Activated CD4-positive, alpha-beta T cell treated with anti-CD3 and anti-CD28 coated beads for 4 hours (primary cell): ENCODE data around the gene REXO5.
"Not testable (repeated sequence)": the region's sequence is repeated elsewhere in the genome, so short reads cannot be mapped to it uniquely, and the experiment has no call there.

Experiments
- DNase-seq, 2 donors: peaks; one replicate each; pipeline ENCODE4 v3.0.0-alpha.2; 2020

The REXO5 gene

GRCh38 chr16:20849589-20850390 is 43.5 kb downstream of the REXO5 start:
- DNase-seq: peak; percentile 51 to 73

- no peak for DNase-seq
Measured at GRCh38 chr16:20850981-20851380, 44.7 kb downstream of the REXO5 start.

- no peak for DNase-seq
Measured at GRCh38 chr16:20851601-20852000, 45.3 kb downstream of the REXO5 start.

- DNase-seq: no peak
Measured at GRCh38 chr16:20853143-20853542, 46.8 kb downstream of the REXO5 start.

- no peak for DNase-seq
Measured at GRCh38 chr16:20853981-20854620, 47.8 kb downstream of the REXO5 start.

- DNase-seq: no peak
Measured at GRCh38 chr16:20854963-20855362, 48.6 kb downstream of the REXO5 start.

GRCh38 chr16:20857281-20857680 is 51.0 kb downstream of the REXO5 start:
- DNase-seq: no peak

- DNase-seq: no peak
Measured at GRCh38 chr16:20859229-20859628, 52.9 kb downstream of the REXO5 start.

GRCh38 chr16:20859699-20860098 is 53.4 kb downstream of the REXO5 start:
- DNase-seq: no peak

GRCh38 chr16:20860361-20860760 is 54.0 kb downstream of the REXO5 start:
- DNase-seq: no peak

GRCh38 chr16:20860995-20861394 is 54.7 kb downstream of the REXO5 start:
- not testable (repeated sequence) for DNase-seq

GRCh38 chr16:20862162-20862960 is 56.0 kb downstream of the REXO5 start:
- no peak for DNase-seq

GRCh38 chr16:20864376-20864775 is 58.0 kb downstream of the REXO5 start:
- DNase-seq: not testable (repeated sequence)

- no peak for DNase-seq
Measured at GRCh38 chr16:20865420-20866131, 59.2 kb downstream of the REXO5 start.

GRCh38 chr16:20866145-20866772 is 59.9 kb downstream of the REXO5 start:
- no peak for DNase-seq

- DNase-seq: no peak
Measured at GRCh38 chr16:20866801-20867200, 60.5 kb downstream of the REXO5 start.

GRCh38 chr16:20867585-20867984 is 61.3 kb downstream of the REXO5 start:
- DNase-seq: no peak

- no peak for DNase-seq
Measured at GRCh38 chr16:20868890-20869289, 62.6 kb downstream of the REXO5 start.

- DNase-seq: no peak
Measured at GRCh38 chr16:20870122-20870820, 63.9 kb downstream of the REXO5 start.

GRCh38 chr16:20871258-20871657 is 64.9 kb downstream of the REXO5 start:
- no peak for DNase-seq

- no peak for DNase-seq
Measured at GRCh38 chr16:20871941-20872815, 65.9 kb downstream of the REXO5 start.
